ENCODE measurements around the gene HDAC4. TPM values are rescaled to one million over a fixed set of nuclear protein-coding genes. Genes with fewer than 3 reads are reported as not detected.

The HDAC4 gene
- total and polyA plus RNA-seq, 2 of the 4 experiments (the other 2 are of a cell fraction), result 4.1 to 7.2 TPM

GRCh38 chr2:239361311-239361642 lies 39.5 kb downstream of the HDAC4 start:
- Histone ChIP-seq H3K27ac (ENCODE audit: insufficient read depth, low read length) (no peak overlapping the region), H3K9me3 (ENCODE audit: control insufficient read depth, insufficient read depth, low read length) (no peaks in the 10 kb centered on the region), H3K23ac (ENCODE audit: low read depth, low read length) (no peak overlapping the region), H3K4ac (ENCODE audit: low read depth, low read length) (no peak overlapping the region), H3K9me1 (ENCODE audit: insufficient read depth, low read length) (peaks cover 23% of the 10 kb centered on the region), H3K27me3 (ENCODE audit: control insufficient read depth, insufficient read depth, low read length) (no peaks in the 10 kb centered on the region), H3K4me3 (ENCODE audit: insufficient read depth, low read depth, low read length) (no peak overlapping the region), H3K36me3 (ENCODE audit: control insufficient read depth, insufficient read depth, low read length) (peaks cover 7% of the 10 kb centered on the region), H3K4me1 (ENCODE audit: control insufficient read depth, insufficient read depth, low read length) (peaks cover 9% of the 10 kb centered on the region; the same call in 1 of the 2 replicates), H2BK120ac (ENCODE audit: low read depth, low read length) (no peak overlapping the region), H3K56ac (ENCODE audit: extremely low read depth, insufficient read depth, low read length) (no peak overlapping the region), H2AK9ac (replicated peaks; ENCODE audit: low read depth, low read length, poor library complexity) (no peak overlapping the region), H3K4me2 (ENCODE audit: low read depth, low read length) (no peak overlapping the region), H3K18ac (ENCODE audit: low read depth, low read length) (no peak overlapping the region), H4K20me1 (ENCODE audit: insufficient read depth, low read length) (peaks cover 28% of the 10 kb centered on the region), H2AFZ (replicated peaks; ENCODE audit: low read length, poor library complexity) (no peak overlapping the region), H3K9ac (ENCODE audit: low read depth, low read length) (no peak overlapping the region), H3K79me1 (ENCODE audit: low read depth in 1 of 2, low read length in 2 of 2) (peaks cover 41 to 85% of the 10 kb centered on the region in 2 experiments), H2AK5ac (ENCODE audit: low read depth, low read length) (no peak overlapping the region), H2BK5ac (ENCODE audit: low read depth, low read length, poor library complexity, severe bottlenecking) (no peak overlapping the region), H2BK20ac (ENCODE audit: low read depth, low read length) (no peak overlapping the region), H4K5ac (ENCODE audit: low read depth, low read length) (no peak overlapping the region), H4K91ac (ENCODE audit: insufficient read depth, low read depth, low read length) (no peak overlapping the region), H4K8ac (ENCODE audit: low read depth in 2 of 2, low read length in 2 of 2) (no peak overlapping the region), H3K14ac (replicated peaks; ENCODE audit: low read depth, low read length) (no peak overlapping the region), H2BK15ac (ENCODE audit: low read depth, low read length) (no peak overlapping the region)
- in situ Hi-C loops (cut with MboI; ENCODE audit: low sequenced_read_pairs) (no loop called here), intact Hi-C loops (cut with micrococcal nuclease) (no loop called here), dilution Hi-C loops (cut with HindIII; ENCODE audit: low sequenced_read_pairs, unreplicated experiment) (no loop called here)
- DNase-seq, result peak; percentile 41
- ATAC-seq (ENCODE audit: low read depth), result peak; percentile 86
- no peak for TF ChIP-seq CEBPB (IDR thresholded peaks at IDR 0.05; ENCODE audit: low read depth, low read length)
- TF ChIP-seq SMC3 (IDR thresholded peaks at IDR 0.05; ENCODE audit: low read depth, low read length), result 0 out of 2 replicates have a peak, but pooled peaks have one; percentile 17
- peak; percentile 45 for TF ChIP-seq CTCF (conservative IDR thresholded peaks at IDR 0.05; ENCODE audit: low read depth, low read length)
- peak; percentile 39 for TF ChIP-seq RAD21 (IDR thresholded peaks at IDR 0.05; ENCODE audit: low read length)
- CTCF ChIA-PET, result no interaction called here
- POLR2A ChIA-PET (ENCODE audit: unreplicated experiment), result no interaction called here
- no CpG with 5 or more reads among the region's 3 CpGs for WGBS, 2 experiments (ENCODE audit: extremely low coverage in 2 of 2, insufficient read length in 1 of 2)
- BruUV-seq (replicated peaks), result no TSS peak

All from IMR-90 (cell line).